MM.1S (cell line): ENCODE results near the gene MGAM2.

Experiments
- EZH2 ChIP-seq: fragments of 300-600 bp; sonication (generic); optimal IDR thresholded peaks from 2 replicates; pipeline ENCODE3; 2017; ENCODE audit warnings: low read depth, mild to moderate bottlenecking, antibody characterized with exemption, low read length, mixed read lengths
- EZH2phosphoT487 ChIP-seq: fragments of 300-600 bp; sonication (generic); IDR thresholded peaks from 2 replicates; pipeline ENCODE4 v1.6.1; 2018; ENCODE audit warnings: antibody characterized with exemption, low read length
- TF ChIP-seq, protein P1 (sequence below): fragments of 300-600 bp; sonication (generic); IDR thresholded peaks from 2 replicates; pipeline ENCODE4 v1.5.1; 2016; ENCODE audit warnings: antibody characterized with exemption, low read length, mixed read lengths

DNA sequence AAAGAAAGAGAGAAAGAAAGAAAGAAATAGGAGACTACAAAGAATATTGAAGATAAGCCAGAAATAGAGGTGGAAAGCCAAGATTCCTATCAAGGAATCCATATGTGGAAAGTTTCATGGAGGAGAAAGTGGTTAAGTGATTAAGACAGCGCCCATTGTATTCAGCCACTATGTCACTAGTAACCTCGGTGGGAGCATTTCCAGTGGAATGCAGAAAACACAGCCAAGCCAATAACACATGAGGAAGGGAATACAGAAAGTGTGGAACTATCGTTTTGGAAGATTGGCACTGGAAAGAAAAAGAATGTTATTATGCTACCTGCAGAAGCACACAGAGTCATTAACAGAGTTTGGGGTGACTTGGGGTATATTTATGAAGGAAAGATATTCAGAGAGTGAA is 2.7 kb downstream of the MGAM2 start:
- TF ChIP-seq EZH2phosphoT487 (no peak), EZH2 (no peak)
- TF ChIP-seq, protein P1, sequence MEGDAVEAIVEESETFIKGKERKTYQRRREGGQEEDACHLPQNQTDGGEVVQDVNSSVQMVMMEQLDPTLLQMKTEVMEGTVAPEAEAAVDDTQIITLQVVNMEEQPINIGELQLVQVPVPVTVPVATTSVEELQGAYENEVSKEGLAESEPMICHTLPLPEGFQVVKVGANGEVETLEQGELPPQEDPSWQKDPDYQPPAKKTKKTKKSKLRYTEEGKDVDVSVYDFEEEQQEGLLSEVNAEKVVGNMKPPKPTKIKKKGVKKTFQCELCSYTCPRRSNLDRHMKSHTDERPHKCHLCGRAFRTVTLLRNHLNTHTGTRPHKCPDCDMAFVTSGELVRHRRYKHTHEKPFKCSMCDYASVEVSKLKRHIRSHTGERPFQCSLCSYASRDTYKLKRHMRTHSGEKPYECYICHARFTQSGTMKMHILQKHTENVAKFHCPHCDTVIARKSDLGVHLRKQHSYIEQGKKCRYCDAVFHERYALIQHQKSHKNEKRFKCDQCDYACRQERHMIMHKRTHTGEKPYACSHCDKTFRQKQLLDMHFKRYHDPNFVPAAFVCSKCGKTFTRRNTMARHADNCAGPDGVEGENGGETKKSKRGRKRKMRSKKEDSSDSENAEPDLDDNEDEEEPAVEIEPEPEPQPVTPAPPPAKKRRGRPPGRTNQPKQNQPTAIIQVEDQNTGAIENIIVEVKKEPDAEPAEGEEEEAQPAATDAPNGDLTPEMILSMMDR, result no peak
